NCI-H524 treated with DMSO at 0.1 percent for 48 hours (cell line): Measurements from ENCODE around the gene ZFR.
"Not testable (repeated sequence)": the region's sequence is repeated elsewhere in the genome, so short reads cannot be mapped to it uniquely, and the experiment has no call there.

Experiments
- DNase-seq: peaks from one replicate; lab custom pipeline; 2025; lab: John Stamatoyannopoulos, UW

Gene ZFR

GRCh38 chr5:32406650-32407049, 37.9 kb downstream of the ZFR start:
- no peak for DNase-seq

- no peak for DNase-seq
Observed at GRCh38 chr5:32405507-32405906, 39.0 kb downstream of the ZFR start.

GRCh38 chr5:32403760-32404159, 40.8 kb downstream of the ZFR start:
- no peak for DNase-seq

GRCh38 chr5:32400401-32400800, 44.1 kb downstream of the ZFR start:
- no peak for DNase-seq

- DNase-seq, result not testable (repeated sequence)
Observed at GRCh38 chr5:32398754-32399153, 45.8 kb downstream of the ZFR start.

- no peak for DNase-seq
Observed at GRCh38 chr5:32394981-32395380, 49.6 kb downstream of the ZFR start.

GRCh38 chr5:32392039-32392438, 52.5 kb downstream of the ZFR start:
- DNase-seq, result no peak

GRCh38 chr5:32390819-32391591, 53.5 kb downstream of the ZFR start:
- DNase-seq, result no peak

- DNase-seq, result no peak
Observed at GRCh38 chr5:32388432-32389129, 56.0 kb downstream of the ZFR start.

GRCh38 chr5:32387841-32388240, 56.7 kb downstream of the ZFR start:
- no peak for DNase-seq

GRCh38 chr5:32387211-32387610, 57.3 kb downstream of the ZFR start:
- no peak for DNase-seq

- DNase-seq, result no peak
Observed at GRCh38 chr5:32384621-32385020, 59.9 kb downstream of the ZFR start.

- DNase-seq, result no peak
Observed at GRCh38 chr5:32383586-32383985, 61.0 kb downstream of the ZFR start.

- no peak for DNase-seq
Observed at GRCh38 chr5:32383065-32383464, 61.5 kb downstream of the ZFR start.

- DNase-seq, result no peak
Observed at GRCh38 chr5:32379421-32379820, 65.1 kb downstream of the ZFR start.

- DNase-seq, result no peak
Observed at GRCh38 chr5:32378966-32379365, 65.6 kb downstream of the ZFR start.

- no peak for DNase-seq
Observed at GRCh38 chr5:32369542-32370155, 74.9 kb downstream of the ZFR start.

GRCh38 chr5:32369032-32369431, 75.5 kb downstream of the ZFR start:
- no peak for DNase-seq

- DNase-seq, result not testable (repeated sequence)
Observed at GRCh38 chr5:32367271-32367670, 77.3 kb downstream of the ZFR start.

GRCh38 chr5:32365623-32366022, 78.9 kb downstream of the ZFR start:
- DNase-seq, result no peak

- no peak for DNase-seq
Observed at GRCh38 chr5:32363030-32363429, 81.5 kb downstream of the ZFR start.

- DNase-seq, result no peak
Observed at GRCh38 chr5:32362527-32362926, 82.0 kb downstream of the ZFR start.

- DNase-seq, result no peak
Observed at GRCh38 chr5:32360906-32361305, 83.6 kb downstream of the ZFR start.
